Kidney (tissue), 14 donors: Measurements from ENCODE around the gene MAP3K7CL. TPM values are rescaled to one million over a fixed set of nuclear protein-coding genes. Genes with fewer than 3 reads are reported as not detected.

Source experiments
- DNase-seq, 5 donors: peaks; one replicate each; pipeline ENCODE4 v3.0.0-alpha.2; 2013 to 2020
- FAIRE-seq: peaks from 2 replicates; lab custom pipeline; 2012; peaks lifted over from hg19 to GRCh38; lab: Jason Lieb, UNC
- H3K27ac ChIP-seq, 2 donors: one replicate each; pipeline ENCODE4 v1.7.0; 2013; ENCODE audit warnings: low read depth in 2 of 2, low read length in 2 of 2, inconsistent platforms in 1 of 2
- H3K27me3 ChIP-seq: one replicate; pipeline ENCODE4 v1.7.1; 2013; ENCODE audit warnings: low read length, inconsistent platforms; ENCODE audit not compliant: control insufficient read depth, insufficient read depth
- H3K36me3 ChIP-seq, 3 donors: one replicate each; pipeline versions ENCODE4 v1.7.0 to v1.7.1; 2013; ENCODE audit warnings: low read length in 3 of 3, control low read depth in 1 of 3, inconsistent platforms in 1 of 3; ENCODE audit not compliant: insufficient read depth in 3 of 3, control insufficient read depth in 2 of 3
- H3K4me1 ChIP-seq, 3 donors: one replicate each; pipeline versions ENCODE4 v1.7.0 to v1.7.1; 2013; ENCODE audit warnings: low read length in 3 of 3, inconsistent platforms in 1 of 3, low read depth in 1 of 3; ENCODE audit not compliant: control insufficient read depth in 2 of 3, insufficient read depth in 2 of 3
- H3K4me3 ChIP-seq, 3 donors: one replicate each; pipeline versions ENCODE4 v1.7.0 to v1.8.1; 2013; ENCODE audit warnings: low read length in 3 of 3, control low read depth in 1 of 3, inconsistent platforms in 1 of 3
- H3K9ac ChIP-seq, 3 donors: one replicate each; pipeline versions ENCODE4 v1.7.0 to v1.7.1; 2013; ENCODE audit warnings: low read length in 3 of 3, control low read depth in 1 of 3, inconsistent platforms in 1 of 3
- H3K9me3 ChIP-seq, 3 donors: one replicate each; pipeline versions ENCODE4 v1.7.0 to v1.7.1; 2013; ENCODE audit warnings: low read length in 3 of 3, control low read depth in 1 of 3, inconsistent platforms in 1 of 3; ENCODE audit not compliant: control insufficient read depth in 2 of 3, insufficient read depth in 1 of 3
- intact Hi-C: fragments of 100-400 bp; cut with DNase I; formaldehyde crosslinking; loops from one replicate; pipeline ENCODE4 v1.11.1; 2022
- polyA plus RNA-seq: library from polyadenylated mRNA; stranded (reverse); fragments of 350-450 nt; fragmentation: Illumina TruSeq; extraction: RNeasy Lipid Tissue Mini Kit (QIAGEN cat#74804); gene quantifications from one replicate; pipeline ENCODE4 v1.2.3, GENCODE V29; 2014; ENCODE audit warnings: low read depth, low replicate concordance; ENCODE audit not compliant: insufficient read depth
- total RNA-seq: library from RNA; stranded (reverse); fragmentation: NEBNext Ultra II Directional; extraction: Animal tissue kit (Norgen Biotek cat#: 25700); gene quantifications from one replicate; pipeline ENCODE4 v1.2.1, GENCODE V29; 2021
- TF ChIP-seq, protein P1 (sequence below): IDR thresholded peaks from 3 replicates; pipeline ENCODE4 v1.5.1; 2012; ENCODE audit warnings: mild to moderate bottlenecking, moderate library complexity, borderline replicate concordance; ENCODE audit not compliant: insufficient read depth; ENCODE audit errors: extremely low read depth
- donor health status: control.
- donor health status: control.
- donor health status: control.
- donor health status: control.
- donor health status: control.
- donor health status: DM: yes; HTN: yes; CAD: no.
- donor health status: Normal renal cell carcinoma (clear cell type).

MAP3K7CL gene
- total and polyA plus RNA-seq, 2 donors from 2014 or later = 5.4 to 12.7 TPM

DNA sequence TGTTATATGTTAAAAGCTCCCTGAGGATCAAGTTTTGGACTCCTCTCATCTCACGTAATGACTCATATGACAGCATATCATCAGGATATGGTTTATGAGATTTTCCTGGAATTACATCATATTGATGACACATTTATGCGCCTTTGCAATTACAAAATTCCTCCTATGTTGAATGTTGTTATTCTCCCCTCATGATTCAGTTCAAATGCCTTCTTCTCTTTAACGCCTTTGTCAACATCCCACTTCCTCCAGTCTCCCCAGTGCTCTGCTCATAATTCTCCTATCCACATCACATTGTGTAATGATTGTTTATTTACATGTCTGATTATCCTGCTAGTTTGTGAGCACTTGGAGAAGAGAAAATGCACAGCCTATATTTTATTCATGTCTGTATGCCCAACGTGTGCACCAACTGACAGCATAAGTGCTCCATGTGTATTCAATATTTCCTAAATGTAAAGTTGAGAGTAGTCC is 87.4 kb downstream of the MAP3K7CL start:
- TF ChIP-seq, protein P1, sequence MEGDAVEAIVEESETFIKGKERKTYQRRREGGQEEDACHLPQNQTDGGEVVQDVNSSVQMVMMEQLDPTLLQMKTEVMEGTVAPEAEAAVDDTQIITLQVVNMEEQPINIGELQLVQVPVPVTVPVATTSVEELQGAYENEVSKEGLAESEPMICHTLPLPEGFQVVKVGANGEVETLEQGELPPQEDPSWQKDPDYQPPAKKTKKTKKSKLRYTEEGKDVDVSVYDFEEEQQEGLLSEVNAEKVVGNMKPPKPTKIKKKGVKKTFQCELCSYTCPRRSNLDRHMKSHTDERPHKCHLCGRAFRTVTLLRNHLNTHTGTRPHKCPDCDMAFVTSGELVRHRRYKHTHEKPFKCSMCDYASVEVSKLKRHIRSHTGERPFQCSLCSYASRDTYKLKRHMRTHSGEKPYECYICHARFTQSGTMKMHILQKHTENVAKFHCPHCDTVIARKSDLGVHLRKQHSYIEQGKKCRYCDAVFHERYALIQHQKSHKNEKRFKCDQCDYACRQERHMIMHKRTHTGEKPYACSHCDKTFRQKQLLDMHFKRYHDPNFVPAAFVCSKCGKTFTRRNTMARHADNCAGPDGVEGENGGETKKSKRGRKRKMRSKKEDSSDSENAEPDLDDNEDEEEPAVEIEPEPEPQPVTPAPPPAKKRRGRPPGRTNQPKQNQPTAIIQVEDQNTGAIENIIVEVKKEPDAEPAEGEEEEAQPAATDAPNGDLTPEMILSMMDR = no peak
- Histone ChIP-seq H3K9me3 (peaks cover 0 to 3% (median 0%) of the 10 kb centered on the region in 3 donors), H3K9ac (no peak overlapping the region), H3K36me3 (no peaks in the 10 kb centered on the region), H3K4me3 (no peak overlapping the region), H3K4me1 (no peaks in the 10 kb centered on the region), H3K27ac (no peak overlapping the region), H3K27me3 (no peaks in the 10 kb centered on the region)
- intact Hi-C loops = no loop called here
- no peak for FAIRE-seq
- no peak for DNase-seq

DNA sequence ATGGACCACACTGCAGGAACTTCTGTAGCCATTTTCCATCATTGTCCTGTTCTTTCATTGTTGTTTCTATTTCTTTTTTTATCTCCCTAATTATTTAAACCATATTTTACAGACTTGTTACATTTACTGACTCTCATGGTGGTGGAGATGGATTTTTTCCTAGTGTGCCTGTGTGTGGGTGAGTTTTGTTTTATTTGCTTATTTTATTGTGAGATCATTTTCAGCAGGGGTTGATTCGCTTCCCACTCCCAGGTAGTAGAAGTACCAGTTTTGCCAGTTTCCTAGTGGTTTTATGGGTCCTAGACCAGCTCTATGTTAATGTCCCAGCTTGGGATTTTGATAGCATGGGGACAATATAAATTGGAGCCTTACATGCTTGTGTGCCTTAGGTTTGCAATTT is 88.3 kb downstream of the MAP3K7CL start:
- intact Hi-C loops = no loop called here
- FAIRE-seq = no peak
- DNase-seq = peak in 2 of 5 donors; percentile 49 to 54
- Histone ChIP-seq H3K4me1 (no peaks in the 10 kb centered on the region), H3K27ac (no peak overlapping the region), H3K9ac (no peak overlapping the region), H3K36me3 (no peaks in the 10 kb centered on the region), H3K27me3 (no peaks in the 10 kb centered on the region), H3K4me3 (no peak overlapping the region), H3K9me3 (peaks cover 0 to 3% (median 0%) of the 10 kb centered on the region in 3 donors)
- TF ChIP-seq, protein P1 = no peak

DNA sequence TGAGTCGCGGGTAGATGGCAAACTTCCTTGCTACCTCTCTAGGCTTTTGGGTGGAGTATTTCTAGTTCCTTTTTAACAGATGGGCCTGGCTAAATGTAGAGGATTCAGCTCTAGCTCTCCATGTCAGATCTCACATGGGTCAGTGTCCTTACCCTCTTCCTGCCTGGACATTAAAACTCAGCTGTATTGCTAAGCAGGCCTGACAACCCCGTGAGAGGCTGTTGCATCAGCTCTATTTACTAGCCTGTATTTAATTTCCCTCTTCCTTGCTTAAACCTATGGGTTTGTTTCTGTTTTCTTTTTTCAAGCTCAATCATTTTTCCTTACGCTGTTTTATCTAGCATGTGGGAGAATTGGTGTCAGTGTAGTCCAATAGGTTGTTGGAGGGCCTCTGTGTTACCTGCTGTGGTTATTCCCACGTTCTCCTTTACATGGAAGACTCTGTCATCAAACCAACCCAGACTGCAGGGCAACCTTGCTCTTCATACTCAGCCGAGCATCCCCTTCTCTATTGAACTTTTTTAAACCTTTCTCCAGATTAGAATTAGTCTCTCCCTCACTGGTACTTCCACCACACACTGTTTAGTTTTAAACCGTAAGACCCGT is 88.8 kb downstream of the MAP3K7CL start:
- no peak overlapping the region for H3K4me3 ChIP-seq
- TF ChIP-seq, protein P1 = no peak
- DNase-seq = no peak
- H3K9me3 ChIP-seq = no peaks in the 10 kb centered on the region
- no peak overlapping the region for H3K27ac ChIP-seq
- H3K4me1 ChIP-seq = no peaks in the 10 kb centered on the region
- no peak overlapping the region for H3K9ac ChIP-seq
- FAIRE-seq = no peak
- H3K27me3 ChIP-seq = no peaks in the 10 kb centered on the region
- intact Hi-C loops = no loop called here
- H3K36me3 ChIP-seq = no peaks in the 10 kb centered on the region
